Cerebellar nuclear complex (tissue), 1 donor: ENCODE data around the gene PCED1B.
"Not testable (repeated sequence)": the region's sequence is repeated elsewhere in the genome, so short reads cannot be mapped to it uniquely, and the experiment has no call there.

ENCODE experiments used
- DNase-seq, 2 experiments: peaks; one replicate each; lab custom pipeline; 2025; lab: John Stamatoyannopoulos, UW

Gene PCED1B

GRCh38 chr12:47079468-47079980, at the start of gene PCED1B, which contains the start of gene AMIGO2:
Gene PCED1B, plus strand, starts transcription at chr12:47079621. Its CDS starts 155,443 bp downstream, at chr12:47235064.
Gene AMIGO2, minus strand, starts transcription at chr12:47079959. Its CDS starts 957 bp downstream, at chr12:47079002.
- no peak for DNase-seq

- DNase-seq, result no peak
Observed at GRCh38 chr12:47029903-47030302, 49.5 kb upstream of the PCED1B start.

GRCh38 chr12:47032644-47033043, 46.8 kb upstream of the PCED1B start:
- DNase-seq, result no peak

GRCh38 chr12:47033081-47033480, 46.3 kb upstream of the PCED1B start:
- DNase-seq, result no peak

- DNase-seq, result no peak
Observed at GRCh38 chr12:47033789-47034555, 45.4 kb upstream of the PCED1B start.

- no peak for DNase-seq
Observed at GRCh38 chr12:47034661-47035060, 44.8 kb upstream of the PCED1B start.

GRCh38 chr12:47035484-47035883, 43.9 kb upstream of the PCED1B start:
- no peak for DNase-seq

GRCh38 chr12:47038270-47038748, 41.1 kb upstream of the PCED1B start:
- DNase-seq, result no peak

GRCh38 chr12:47039079-47039478, 40.3 kb upstream of the PCED1B start:
- no peak for DNase-seq

GRCh38 chr12:47039756-47040155, 39.7 kb upstream of the PCED1B start:
- no peak for DNase-seq

- DNase-seq, result no peak
Observed at GRCh38 chr12:47041327-47041726, 38.1 kb upstream of the PCED1B start.

- no peak for DNase-seq
Observed at GRCh38 chr12:47048541-47048940, 30.9 kb upstream of the PCED1B start.

- not testable (repeated sequence) for DNase-seq
Observed at GRCh38 chr12:47051291-47051690, 28.1 kb upstream of the PCED1B start.

- no peak for DNase-seq
Observed at GRCh38 chr12:47052274-47052673, 27.1 kb upstream of the PCED1B start.

- no peak for DNase-seq
Observed at GRCh38 chr12:47053961-47054360, 25.5 kb upstream of the PCED1B start.

GRCh38 chr12:47054659-47055058, 24.8 kb upstream of the PCED1B start:
- DNase-seq, result no peak

- DNase-seq, result not testable (repeated sequence)
Observed at GRCh38 chr12:47055856-47056255, 23.6 kb upstream of the PCED1B start.

GRCh38 chr12:47056944-47057343, 22.5 kb upstream of the PCED1B start:
- DNase-seq, result not testable (repeated sequence)

GRCh38 chr12:47058640-47059039, 20.8 kb upstream of the PCED1B start:
- not testable (repeated sequence) for DNase-seq

GRCh38 chr12:47065546-47065945, 13.9 kb upstream of the PCED1B start:
- DNase-seq, result no peak

GRCh38 chr12:47066278-47067025, 13.0 kb upstream of the PCED1B start:
- DNase-seq, result no peak

- no peak for DNase-seq
Observed at GRCh38 chr12:47067176-47067575, 12.2 kb upstream of the PCED1B start.
